SK-N-SH (cell line): Measurements from ENCODE around the gene CEP250. TPM values are rescaled to one million over a fixed set of nuclear protein-coding genes. Genes with fewer than 3 reads are reported as not detected.

Source experiments
- CTCF ChIA-PET: fragments of 300-600, 350-600 bp; formaldehyde crosslinking; extraction: SDS; loops from one replicate; lab custom pipeline; 2021; lab: Yijun Ruan, JAX
- POLR2A ChIA-PET: fragments of 350-600 bp; sonication (Branson Sonifier 250); formaldehyde crosslinking; extraction: SDS; loops from one replicate; lab custom pipeline; 2020; ENCODE audit warnings: antibody characterized with exemption, inconsistent platforms; lab: Yijun Ruan, JAX
- DNase-seq: peaks from one replicate; pipeline ENCODE4 v3.0.0; 2012
- H2AFZ ChIP-seq: fragments of 200-600 bp; sonication (generic); 2 replicates; pipeline ENCODE4 v1.8.1; 2016; ENCODE audit warnings: antibody characterized with exemption, mild to moderate bottlenecking, low read depth
- H3F3A ChIP-seq: fragments of 200-600 bp; sonication (generic); replicated peaks from 2 replicates; pipeline ENCODE3; 2016; ENCODE audit warnings: antibody characterized with exemption, mild to moderate bottlenecking; ENCODE audit not compliant: insufficient read depth
- H3K27ac ChIP-seq, 2 experiments: fragments of 200-500 bp in 1 of 2; fragments of 200-600 bp in 1 of 2; sonication (Bioruptor generic) in 1 of 2; sonication (generic), shearing (Covaris generic) in 1 of 2; 2 replicates each; pipeline versions ENCODE4 v1.5.1 to v1.6.1; 2014 to 2016; ENCODE audit warnings: low read depth in 2 of 2, inconsistent platforms in 1 of 2, low read length in 1 of 2, mild to moderate bottlenecking in 1 of 2, mixed read lengths in 1 of 2
- H3K27me3 ChIP-seq: fragments of 200-600 bp; sonication (generic), shearing (Covaris generic); 2 replicates; pipeline ENCODE4 v1.6.1; 2016; ENCODE audit warnings: mixed run types; ENCODE audit not compliant: insufficient read depth
- H3K36me3 ChIP-seq, 2 experiments: fragments of 200-500 bp in 1 of 2; fragments of 200-600 bp in 1 of 2; sonication (Bioruptor generic) in 1 of 2; sonication (generic) in 1 of 2; replicated peaks in 1 of 2; 2 replicates each; pipeline versions ENCODE3 to v1.5.1; 2014 to 2016; ENCODE audit warnings: low read length in 1 of 2, mild to moderate bottlenecking in 1 of 2; ENCODE audit not compliant: insufficient read depth in 2 of 2, control insufficient read depth in 1 of 2
- H3K4me1 ChIP-seq, 2 experiments: fragments of 200-500 bp in 1 of 2; fragments of 200-600 bp in 1 of 2; sonication (Bioruptor generic) in 1 of 2; sonication (generic), shearing (Covaris generic) in 1 of 2; 2 replicates each; pipeline versions ENCODE4 v1.5.1 to v1.6.1; 2014 to 2016; ENCODE audit warnings: low read depth in 1 of 2, low read length in 1 of 2, mixed run types in 1 of 2; ENCODE audit not compliant: insufficient read depth in 2 of 2, control insufficient read depth in 1 of 2
- H3K4me2 ChIP-seq: fragments of 200-600 bp; sonication (generic), shearing (Covaris generic); 2 replicates; pipeline ENCODE4 v1.6.1; 2017; ENCODE audit warnings: mixed run types
- H3K4me3 ChIP-seq, 2 experiments: fragments of 200-500 bp in 1 of 2; fragments of 200-600 bp in 1 of 2; sonication (Bioruptor generic) in 1 of 2; sonication (generic), shearing (Covaris generic) in 1 of 2; 2 replicates each; pipeline versions ENCODE4 v1.5.1 to v1.8.1; 2014 to 2016; ENCODE audit warnings: low read depth in 2 of 2, inconsistent platforms in 1 of 2, low read length in 1 of 2, mild to moderate bottlenecking in 1 of 2, mixed read lengths in 1 of 2, moderate library complexity in 1 of 2
- H3K79me2 ChIP-seq: fragments of 200-600 bp; sonication (generic); 2 replicates; pipeline ENCODE4 v1.8.1; 2017; ENCODE audit warnings: mild to moderate bottlenecking; ENCODE audit not compliant: insufficient read depth
- H3K9ac ChIP-seq: fragments of 200-600 bp; sonication (generic); 2 replicates; pipeline ENCODE4 v1.6.1; 2017; ENCODE audit warnings: mixed run types
- H3K9me2 ChIP-seq: fragments of 200-600 bp; sonication (generic); 2 replicates; pipeline ENCODE4 v1.6.1; 2017; ENCODE audit warnings: mixed run types
- H3K9me3 ChIP-seq: fragments of 200-600 bp; sonication (generic); 2 replicates; pipeline ENCODE4 v1.6.1; 2017; ENCODE audit warnings: mixed run types, mild to moderate bottlenecking, moderate library complexity
- H4K20me1 ChIP-seq: fragments of 200-600 bp; sonication (generic); 2 replicates; pipeline ENCODE4 v1.6.1; 2017; ENCODE audit warnings: mild to moderate bottlenecking, mixed run types; ENCODE audit not compliant: insufficient read depth
- CTCF ChIP-seq: fragments of 200-600 bp; sonication (generic); IDR thresholded peaks from 2 replicates; pipeline ENCODE4 v1.6.1; 2017; ENCODE audit warnings: antibody characterized with exemption, mild to moderate bottlenecking, moderate library complexity
- ELF1 ChIP-seq: IDR thresholded peaks from 2 replicates; pipeline ENCODE4 v1.4.0; 2012
- EP300 ChIP-seq, 2 experiments: IDR thresholded peaks; 2 replicates each; pipeline versions ENCODE4 v1.4.0 to v1.6.1; 2012; ENCODE audit warnings: borderline replicate concordance in 1 of 2, low read depth in 1 of 2, low read length in 1 of 2
- EZH2phosphoT487 ChIP-seq: fragments of 200-600 bp; sonication (generic); IDR thresholded peaks from 2 replicates; pipeline ENCODE4 v1.6.1; 2017; ENCODE audit warnings: low read depth, mixed run types, mild to moderate bottlenecking, antibody characterized with exemption, moderate library complexity, borderline replicate concordance
- FOXM1 ChIP-seq: IDR thresholded peaks from 2 replicates; pipeline ENCODE4 v1.4.0; 2012; ENCODE audit warnings: low read depth, mild to moderate bottlenecking
- GABPA ChIP-seq: IDR thresholded peaks from 2 replicates; pipeline ENCODE4 v1.4.0; 2012; ENCODE audit warnings: low read depth, mild to moderate bottlenecking
- MAX ChIP-seq: IDR thresholded peaks from 2 replicates; pipeline ENCODE4 v1.4.0; 2012; ENCODE audit warnings: low read depth
- NFIC ChIP-seq: IDR thresholded peaks from 2 replicates; pipeline ENCODE4 v1.4.0; 2012; ENCODE audit warnings: borderline replicate concordance
- NRF1 ChIP-seq: IDR thresholded peaks from 2 replicates; pipeline ENCODE4 v1.6.1; 2012; ENCODE audit warnings: low read depth, mild to moderate bottlenecking, low read length
- PBX3 ChIP-seq: IDR thresholded peaks from 2 replicates; pipeline ENCODE4; 2012
- RAD21 ChIP-seq: IDR thresholded peaks from 2 replicates; pipeline ENCODE4 v1.6.1; 2012; ENCODE audit warnings: mild to moderate bottlenecking, low read length
- RCOR1 ChIP-seq: fragments of 150-350 bp; IDR thresholded peaks from 2 replicates; pipeline ENCODE4 v1.6.1; 2017; ENCODE audit warnings: antibody characterized with exemption, low read length
- RFX5 ChIP-seq: IDR thresholded peaks from 2 replicates; pipeline ENCODE4 v1.6.1; 2012; ENCODE audit warnings: mild to moderate bottlenecking, improper control_type of control experiment, low read length
- SIN3A ChIP-seq: IDR thresholded peaks from 2 replicates; pipeline ENCODE4 v1.6.1; 2012; ENCODE audit warnings: low read depth, mild to moderate bottlenecking, low read length, moderate library complexity, borderline replicate concordance
- SMC3 ChIP-seq: IDR thresholded peaks from 2 replicates; pipeline ENCODE4 v1.6.1; 2012; ENCODE audit warnings: low read depth, low read length, improper control_type of control experiment
- TAF1 ChIP-seq: IDR thresholded peaks from 2 replicates; pipeline ENCODE4 v1.6.1; 2012; ENCODE audit warnings: low read depth, mild to moderate bottlenecking, low read length, moderate library complexity, borderline replicate concordance
- TCF12 ChIP-seq: IDR thresholded peaks from 2 replicates; pipeline ENCODE4 v1.4.0; 2012
- TEAD4 ChIP-seq: IDR thresholded peaks from 2 replicates; pipeline ENCODE4 v1.4.0; 2012; ENCODE audit warnings: mild to moderate bottlenecking, borderline replicate concordance; ENCODE audit not compliant: insufficient read depth
- YY1 ChIP-seq: IDR thresholded peaks from 2 replicates; pipeline ENCODE4 v1.4.0; 2012; ENCODE audit warnings: low read depth, mild to moderate bottlenecking
- WGBS: methylation state at CpG from one replicate; pipeline ENCODE4 v1.1.6; 2017; ENCODE audit warnings: low lambda C conversion rate; 5-methylcytosine and 5-hydroxymethylcytosine counted together
- polyA plus RNA-seq, 3 experiments: library from polyadenylated mRNA; depleted of rRNA; stranded (reverse); fragments of >200 nt; gene quantifications; 2 replicates each; pipeline ENCODE4 v1.2.3, GENCODE V29; 2012
- TF ChIP-seq, protein P1 (sequence below): IDR thresholded peaks from 2 replicates; pipeline ENCODE4 v1.4.0; 2012; ENCODE audit warnings: low read depth, borderline replicate concordance
- TF ChIP-seq, protein P2 (sequence below): fragments of 150-350 bp; IDR thresholded peaks from 2 replicates; pipeline ENCODE4 v1.6.1; 2016; ENCODE audit warnings: mild to moderate bottlenecking, low read depth, low read length

The CEP250 gene
- polyA plus RNA-seq, 1 of the 3 experiments (the other 2 are of a cell fraction): 13.3 TPM

- no peak for TF ChIP-seq SMC3
- TF ChIP-seq, protein P1, sequence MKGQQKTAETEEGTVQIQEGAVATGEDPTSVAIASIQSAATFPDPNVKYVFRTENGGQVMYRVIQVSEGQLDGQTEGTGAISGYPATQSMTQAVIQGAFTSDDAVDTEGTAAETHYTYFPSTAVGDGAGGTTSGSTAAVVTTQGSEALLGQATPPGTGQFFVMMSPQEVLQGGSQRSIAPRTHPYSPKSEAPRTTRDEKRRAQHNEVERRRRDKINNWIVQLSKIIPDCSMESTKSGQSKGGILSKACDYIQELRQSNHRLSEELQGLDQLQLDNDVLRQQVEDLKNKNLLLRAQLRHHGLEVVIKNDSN: no peak
- no peak for TF ChIP-seq PBX3
- TF ChIP-seq SIN3A: no peak
- no peak for TF ChIP-seq NRF1
- no peak for TF ChIP-seq YY1
- no peak for TF ChIP-seq RAD21
- no peak for TF ChIP-seq TAF1
- TF ChIP-seq GABPA: no peak
- TF ChIP-seq, all 33 proteins: peak for 0
Measured at GRCh38 chr20:35496481-35496880, 41.1 kb downstream of the CEP250 start (continued).

DNA sequence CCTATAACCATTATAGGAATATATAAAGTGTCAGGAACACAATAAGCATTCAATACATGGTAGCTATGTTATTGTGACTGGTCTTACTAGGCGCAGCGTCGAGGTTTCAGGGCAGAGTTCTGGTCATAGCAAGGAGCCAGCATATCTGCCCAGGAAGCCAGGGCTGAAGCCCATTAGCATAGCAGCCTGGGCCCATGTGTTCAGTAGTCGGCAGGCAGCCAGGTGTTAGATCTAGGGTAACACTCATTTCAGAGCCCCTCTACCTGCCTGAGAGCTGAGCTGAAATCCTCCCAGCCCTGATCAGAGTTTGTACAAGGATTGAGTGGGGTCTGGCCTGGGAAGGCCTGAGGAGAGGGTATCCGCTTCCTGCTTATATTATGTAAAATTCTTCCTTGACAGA lies 41.9 kb downstream of the CEP250 start:
- POLR2A ChIA-PET: no interaction called here

More for the DNA sequence above, 41.9 kb downstream of the CEP250 start:
- Histone ChIP-seq H3K4me1 (no peaks in the 10 kb centered on the region), H4K20me1 (no peaks in the 10 kb centered on the region), H3K36me3 (peaks cover 39 to 72% of the 10 kb centered on the region in 2 experiments), H3K27ac (no peak overlapping the region), H3K9me3 (no peaks in the 10 kb centered on the region), H3K9ac (no peak overlapping the region), H3K4me2 (no peak overlapping the region), H3K4me3 (no peak overlapping the region), H3K79me2 (no peaks in the 10 kb centered on the region), H3F3A (no peaks in the 10 kb centered on the region), H3K9me2 (no peaks in the 10 kb centered on the region), H3K27me3 (no peaks in the 10 kb centered on the region), H2AFZ (no peak overlapping the region)
- WGBS: 100% methylated on average over 5 of the region's 5 CpGs
- no peak for DNase-seq
- CTCF ChIA-PET: interaction anchor here (3.2 kb wide), 1 partner anchor 34 kb away, joined by 12 read pairs; no protein-coding TSS in a partner anchor
- TF ChIP-seq SIN3A (no peak), RFX5 (no peak), EZH2phosphoT487 (no peak), NFIC (no peak), ELF1 (no peak), TCF12 (no peak), CTCF (no peak), EP300 (IDR thresholded peaks at IDR 0.05; ENCODE audit: borderline replicate concordance in 1 of 2, low read depth in 1 of 2, low read length in 1 of 2) (no peak), FOXM1 (no peak), RCOR1 (no peak), GABPA (no peak), PBX3 (no peak), TEAD4 (no peak), NRF1 (no peak), MAX (no peak)
- TF ChIP-seq, protein P2, sequence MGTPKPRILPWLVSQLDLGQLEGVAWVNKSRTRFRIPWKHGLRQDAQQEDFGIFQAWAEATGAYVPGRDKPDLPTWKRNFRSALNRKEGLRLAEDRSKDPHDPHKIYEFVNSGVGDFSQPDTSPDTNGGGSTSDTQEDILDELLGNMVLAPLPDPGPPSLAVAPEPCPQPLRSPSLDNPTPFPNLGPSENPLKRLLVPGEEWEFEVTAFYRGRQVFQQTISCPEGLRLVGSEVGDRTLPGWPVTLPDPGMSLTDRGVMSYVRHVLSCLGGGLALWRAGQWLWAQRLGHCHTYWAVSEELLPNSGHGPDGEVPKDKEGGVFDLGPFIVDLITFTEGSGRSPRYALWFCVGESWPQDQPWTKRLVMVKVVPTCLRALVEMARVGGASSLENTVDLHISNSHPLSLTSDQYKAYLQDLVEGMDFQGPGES: no peak
